ENCODE results near the gene NT5DC2.

Gene NT5DC2

GRCh38 chr3:52531860-52532516, 1.7 kb downstream of the NT5DC2 start:
- H3K23ac ChIP-seq (ENCODE audit: low read length in 2 of 2) = no peak overlapping the region
- H3K4me2 ChIP-seq (ENCODE audit: low read length, poor library complexity, severe bottlenecking) = peak overlapping the region; percentile 83
- H4K91ac ChIP-seq (ENCODE audit: low read length) = no peak overlapping the region
- H2BK12ac ChIP-seq (ENCODE audit: low read length in 2 of 2) = no peak overlapping the region
- no peaks in the 10 kb centered on the region for H3K9me3 ChIP-seq (ENCODE audit: control insufficient read depth, low read length)
- H3K4me3 ChIP-seq (ENCODE audit: insufficient read depth in 1 of 2, low read depth in 1 of 2, low read length in 2 of 2) = peak overlapping the region in 1 of 2 experiments; percentile 82
- H2AFZ ChIP-seq (ENCODE audit: low read depth, low read length) = no peak overlapping the region
- H3K9ac ChIP-seq (ENCODE audit: low read length) = peak overlapping the region; percentile 75
- no peak overlapping the region for H3K4ac ChIP-seq (ENCODE audit: low read depth in 1 of 2, low read length in 2 of 2)
- no peaks in the 10 kb centered on the region for H3K27me3 ChIP-seq (ENCODE audit: control insufficient read depth in 1 of 2, insufficient read depth in 1 of 2, low read length in 2 of 2)
- H3K4me1 ChIP-seq (ENCODE audit: control insufficient read depth, insufficient read depth, low read depth, low read length) = peaks cover 39% of the 10 kb centered on the region
- H3K14ac ChIP-seq (ENCODE audit: low read length in 2 of 2) = no peak overlapping the region
- DNase-seq = no peak
- no peak overlapping the region for H3K18ac ChIP-seq (ENCODE audit: low read depth in 1 of 2, low read length in 2 of 2)
- H3K36me3 ChIP-seq (ENCODE audit: control insufficient read depth in 1 of 2, insufficient read depth in 2 of 2, low read depth in 1 of 2, low read length in 2 of 2) = peaks cover 22 to 50% of the 10 kb centered on the region in 2 experiments
- no peak overlapping the region for H2BK120ac ChIP-seq (ENCODE audit: low read depth, low read length)
- no peak overlapping the region for H2BK5ac ChIP-seq (ENCODE audit: low read depth, low read length, poor library complexity, severe bottlenecking)
- no peak overlapping the region for H4K8ac ChIP-seq (ENCODE audit: low read length)
- H3K27ac ChIP-seq (ENCODE audit: low read length, poor library complexity, severe bottlenecking) = no peak overlapping the region
- 93% methylated on average over 14 of the region's 14 CpGs for WGBS
- H2AK5ac ChIP-seq (ENCODE audit: low read length, severe bottlenecking) = no peak overlapping the region
- H3K79me1 ChIP-seq (replicated peaks; ENCODE audit: low read length, poor library complexity, severe bottlenecking) = peaks cover 24% of the 10 kb centered on the region
- H2BK15ac ChIP-seq (ENCODE audit: low read depth, poor library complexity, severe bottlenecking) = peak overlapping the region; percentile 6

DNA sequence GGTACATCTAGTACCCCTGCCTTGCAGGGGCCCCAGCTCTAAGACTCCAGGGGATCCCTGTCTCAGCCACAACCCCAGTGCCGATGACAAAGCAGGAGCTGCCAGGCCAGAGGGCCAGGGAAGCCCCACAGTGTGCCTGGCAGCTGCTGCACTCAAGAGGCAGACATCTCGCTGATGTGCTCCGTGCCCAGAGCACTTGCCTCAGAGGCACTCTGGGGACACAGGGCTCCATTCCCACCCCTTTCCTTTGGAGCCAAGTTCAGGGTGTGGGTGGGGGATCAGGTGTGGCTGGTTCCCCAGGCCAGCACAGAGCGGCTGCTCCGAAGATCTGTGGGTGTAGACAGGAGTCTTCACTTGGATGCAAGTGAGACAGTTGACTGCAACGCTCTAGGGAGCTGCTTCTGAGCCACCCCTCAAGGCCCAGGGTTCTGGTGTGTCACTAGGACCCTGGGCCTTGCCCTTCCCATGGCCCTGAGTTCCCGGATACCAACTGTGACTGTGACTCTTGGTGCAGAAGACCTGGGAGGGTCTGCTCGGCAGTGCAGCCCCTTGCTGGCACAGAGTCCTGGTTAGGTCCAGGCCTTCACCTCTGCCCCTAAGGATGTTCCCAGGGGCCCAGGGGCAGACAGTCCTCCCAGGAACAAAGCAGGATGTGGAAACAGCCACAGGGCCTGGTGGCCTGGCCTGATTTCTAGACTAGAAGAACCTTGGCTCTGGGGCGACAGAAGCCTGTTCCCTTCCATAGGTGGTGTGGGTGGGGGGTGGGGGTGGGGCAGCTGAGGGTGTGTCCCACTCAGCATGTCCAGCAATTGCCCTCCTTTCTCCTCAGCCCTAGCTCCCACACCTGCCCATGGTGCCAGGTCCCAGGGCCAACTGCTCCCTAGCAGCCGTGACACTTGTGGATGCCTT, 2.5 kb downstream of the NT5DC2 start:
- 91% methylated on average over 9 of the region's 10 CpGs for WGBS
- Histone ChIP-seq H3K4me3 (ENCODE audit: insufficient read depth in 1 of 2, low read depth in 1 of 2, low read length in 2 of 2) (peak overlapping the region in 1 of 2 experiments; percentile 82), H3K9ac (ENCODE audit: low read length) (no peak overlapping the region), H3K27me3 (ENCODE audit: control insufficient read depth in 1 of 2, insufficient read depth in 1 of 2, low read length in 2 of 2) (no peaks in the 10 kb centered on the region), H3K14ac (ENCODE audit: low read length in 2 of 2) (peak overlapping the region in 1 of 2 experiments; percentile 58), H2AFZ (ENCODE audit: low read depth, low read length) (no peak overlapping the region), H3K36me3 (ENCODE audit: control insufficient read depth in 1 of 2, insufficient read depth in 2 of 2, low read depth in 1 of 2, low read length in 2 of 2) (peaks cover 25 to 58% of the 10 kb centered on the region in 2 experiments), H2BK5ac (ENCODE audit: low read depth, low read length, poor library complexity, severe bottlenecking) (no peak overlapping the region), H2BK15ac (ENCODE audit: low read depth, poor library complexity, severe bottlenecking) (no peak overlapping the region), H2BK12ac (ENCODE audit: low read length in 2 of 2) (no peak overlapping the region), H3K79me1 (replicated peaks; ENCODE audit: low read length, poor library complexity, severe bottlenecking) (peaks cover 24% of the 10 kb centered on the region), H2BK120ac (ENCODE audit: low read depth, low read length) (no peak overlapping the region), H3K27ac (ENCODE audit: low read length, poor library complexity, severe bottlenecking) (no peak overlapping the region), H3K23ac (ENCODE audit: low read length in 2 of 2) (peak overlapping the region in 1 of 2 experiments; percentile 17), H4K8ac (ENCODE audit: low read length) (peak overlapping the region; percentile 48), H3K9me3 (ENCODE audit: control insufficient read depth, low read length) (no peaks in the 10 kb centered on the region), H3K4ac (ENCODE audit: low read depth in 1 of 2, low read length in 2 of 2) (peak overlapping the region in 1 of 2 experiments; percentile 13), H2AK5ac (ENCODE audit: low read length, severe bottlenecking) (no peak overlapping the region), H3K4me2 (ENCODE audit: low read length, poor library complexity, severe bottlenecking) (no peak overlapping the region), H3K18ac (ENCODE audit: low read depth in 1 of 2, low read length in 2 of 2) (no peak overlapping the region), H4K91ac (ENCODE audit: low read length) (peak overlapping the region; percentile 34), H3K4me1 (ENCODE audit: control insufficient read depth, insufficient read depth, low read depth, low read length) (peaks cover 43% of the 10 kb centered on the region)
- no peak for DNase-seq

DNA sequence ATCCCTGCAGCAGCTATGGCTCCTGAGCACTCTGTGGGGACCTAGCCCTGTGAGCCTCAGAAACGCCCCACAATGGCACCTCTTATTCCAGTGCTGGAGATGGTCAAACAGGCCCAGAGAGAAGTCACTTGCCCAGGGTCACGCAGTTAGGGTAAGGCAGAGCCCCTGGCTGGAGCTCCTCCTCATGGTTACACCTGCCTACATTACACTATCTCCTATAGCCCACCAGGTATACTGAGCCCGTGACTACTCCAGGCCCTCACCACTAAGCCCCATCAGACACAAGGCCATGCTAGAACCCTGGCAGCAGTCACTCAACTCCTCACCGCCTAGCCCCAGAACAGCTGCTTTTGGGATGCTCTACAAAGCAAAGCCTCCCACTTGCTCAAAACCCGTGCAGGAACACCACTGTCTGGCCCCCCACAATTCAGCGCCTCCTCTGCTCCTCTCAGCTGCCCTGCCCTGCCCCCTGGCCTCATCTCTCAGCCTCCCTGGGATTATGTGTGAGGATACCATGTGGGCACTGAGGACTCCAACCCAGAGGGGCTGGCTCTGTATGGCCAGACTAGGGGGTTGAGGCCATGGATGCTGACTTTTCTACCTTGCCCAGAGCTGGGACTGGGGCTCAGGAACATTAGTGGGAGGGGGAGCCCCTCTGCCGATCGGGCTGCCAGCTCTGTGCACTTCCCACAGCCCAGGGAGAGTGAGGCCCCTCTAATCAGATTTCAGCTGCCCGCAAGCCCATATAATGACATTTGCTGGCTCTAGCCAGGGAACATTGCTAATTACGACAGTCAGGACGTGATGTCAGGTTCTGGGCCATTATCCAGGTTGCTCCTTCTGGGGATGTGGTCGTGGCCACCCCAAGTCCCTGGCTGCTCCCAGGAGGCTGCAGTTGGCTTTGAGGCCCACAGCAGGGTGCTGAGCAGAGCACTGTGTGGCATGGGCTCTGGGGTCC, 4.0 kb downstream of the NT5DC2 start:
- H3K18ac ChIP-seq (ENCODE audit: low read depth in 1 of 2, low read length in 2 of 2) = no peak overlapping the region

More for the DNA sequence above, 4.0 kb downstream of the NT5DC2 start:
- peaks cover 35 to 72% of the 10 kb centered on the region in 2 experiments for H3K36me3 ChIP-seq (ENCODE audit: control insufficient read depth in 1 of 2, insufficient read depth in 2 of 2, low read depth in 1 of 2, low read length in 2 of 2)
- peak overlapping the region; percentile 14 for H4K91ac ChIP-seq (ENCODE audit: low read length)
- no peak overlapping the region for H2BK12ac ChIP-seq (ENCODE audit: low read length in 2 of 2)
- H3K9ac ChIP-seq (ENCODE audit: low read length) = no peak overlapping the region
- no peak overlapping the region for H3K4me3 ChIP-seq (ENCODE audit: insufficient read depth in 1 of 2, low read depth in 1 of 2, low read length in 2 of 2)
- H2BK120ac ChIP-seq (ENCODE audit: low read depth, low read length) = no peak overlapping the region
- no peak overlapping the region for H2BK15ac ChIP-seq (ENCODE audit: low read depth, poor library complexity, severe bottlenecking)
- H3K4ac ChIP-seq (ENCODE audit: low read depth in 1 of 2, low read length in 2 of 2) = no peak overlapping the region
- H2AK5ac ChIP-seq (ENCODE audit: low read length, severe bottlenecking) = no peak overlapping the region
- H3K27ac ChIP-seq (ENCODE audit: low read length, poor library complexity, severe bottlenecking) = no peak overlapping the region
- no peak overlapping the region for H4K8ac ChIP-seq (ENCODE audit: low read length)
- WGBS = 86% methylated on average over 12 of the region's 12 CpGs
- no peak overlapping the region for H3K23ac ChIP-seq (ENCODE audit: low read length in 2 of 2)
- no peak overlapping the region for H3K4me2 ChIP-seq (ENCODE audit: low read length, poor library complexity, severe bottlenecking)
- H3K79me1 ChIP-seq (replicated peaks; ENCODE audit: low read length, poor library complexity, severe bottlenecking) = peaks cover 26% of the 10 kb centered on the region
- no peaks in the 10 kb centered on the region for H3K9me3 ChIP-seq (ENCODE audit: control insufficient read depth, low read length)
- H3K27me3 ChIP-seq (ENCODE audit: control insufficient read depth in 1 of 2, insufficient read depth in 1 of 2, low read length in 2 of 2) = no peaks in the 10 kb centered on the region
- H2AFZ ChIP-seq (ENCODE audit: low read depth, low read length) = no peak overlapping the region
- no peak for DNase-seq
- no peak overlapping the region for H2BK5ac ChIP-seq (ENCODE audit: low read depth, low read length, poor library complexity, severe bottlenecking)
- H3K14ac ChIP-seq (ENCODE audit: low read length in 2 of 2) = no peak overlapping the region
- H3K4me1 ChIP-seq (ENCODE audit: control insufficient read depth, insufficient read depth, low read depth, low read length) = peaks cover 48% of the 10 kb centered on the region
